Parathyroid adenoma (tissue), 2 donors: ENCODE results near the gene TEDC2.

Experiments
- H2AFZ ChIP-seq: fragments of 300-600 bp; sonication (generic); one replicate; pipeline ENCODE4 v1.7.0; 2017; ENCODE audit warnings: antibody characterized with exemption, mild to moderate bottlenecking
- H3K27ac ChIP-seq: fragments of 300-600 bp; sonication (generic); one replicate; pipeline ENCODE4 v1.7.0; 2017
- H3K27me3 ChIP-seq: fragments of 300-600 bp; sonication (generic); one replicate; pipeline ENCODE4 v1.7.0; 2017; ENCODE audit warnings: low read length; ENCODE audit not compliant: control insufficient read depth, insufficient read depth
- H3K36me3 ChIP-seq: fragments of 300-600 bp; sonication (generic); one replicate; pipeline ENCODE4 v1.7.0; 2017; ENCODE audit warnings: low read length; ENCODE audit not compliant: control insufficient read depth, insufficient read depth
- H3K4me1 ChIP-seq: fragments of 300-600 bp; sonication (generic); one replicate; pipeline ENCODE4 v1.7.0; 2017; ENCODE audit warnings: control low read depth
- H3K4me2 ChIP-seq: fragments of 300-600 bp; sonication (generic); one replicate; pipeline ENCODE4 v1.7.0; 2017; ENCODE audit warnings: low read length
- H3K4me3 ChIP-seq: fragments of 300-600 bp; sonication (generic); one replicate; pipeline ENCODE4 v1.7.0; 2017; ENCODE audit warnings: low read depth, low read length
- H3K79me2 ChIP-seq: fragments of 300-600 bp; sonication (generic); one replicate; pipeline ENCODE4 v1.7.0; 2017; ENCODE audit warnings: control low read depth
- H3K9ac ChIP-seq: fragments of 300-600 bp; sonication (generic); one replicate; pipeline ENCODE4 v1.7.0; 2017; ENCODE audit warnings: mild to moderate bottlenecking
- H3K9me3 ChIP-seq: fragments of 300-600 bp; sonication (generic); one replicate; pipeline ENCODE4 v1.7.0; 2017; ENCODE audit warnings: low read length; ENCODE audit not compliant: control insufficient read depth
- TF ChIP-seq, protein P1 (sequence below): fragments of 300-600 bp; sonication (generic); IDR thresholded peaks from one replicate; pipeline ENCODE4 v1.7.0; 2017; ENCODE audit warnings: antibody characterized with exemption, mild to moderate bottlenecking
- donor health status: primary hyperparathyroidism.

TEDC2 gene

DNA sequence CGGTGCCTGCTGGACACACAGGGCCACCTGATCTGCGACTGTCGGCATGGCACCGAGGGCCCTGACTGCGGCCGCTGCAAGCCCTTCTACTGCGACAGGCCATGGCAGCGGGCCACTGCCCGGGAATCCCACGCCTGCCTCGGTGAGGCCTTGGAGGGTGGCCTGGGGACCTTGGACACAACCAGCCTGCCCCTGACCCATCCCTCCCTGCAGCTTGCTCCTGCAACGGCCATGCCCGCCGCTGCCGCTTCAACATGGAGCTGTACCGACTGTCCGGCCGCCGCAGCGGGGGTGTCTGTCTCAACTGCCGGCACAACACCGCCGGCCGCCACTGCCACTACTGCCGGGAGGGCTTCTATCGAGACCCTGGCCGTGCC is 12.6 kb downstream of the TEDC2 start:
- H3K27me3 ChIP-seq = no peaks in the 10 kb centered on the region
- no peaks in the 10 kb centered on the region for H3K79me2 ChIP-seq
- H3K4me3 ChIP-seq = no peak overlapping the region
- no peak overlapping the region for H2AFZ ChIP-seq
- H3K9ac ChIP-seq = no peak overlapping the region
- no peak overlapping the region for H3K27ac ChIP-seq
- TF ChIP-seq, protein P1, sequence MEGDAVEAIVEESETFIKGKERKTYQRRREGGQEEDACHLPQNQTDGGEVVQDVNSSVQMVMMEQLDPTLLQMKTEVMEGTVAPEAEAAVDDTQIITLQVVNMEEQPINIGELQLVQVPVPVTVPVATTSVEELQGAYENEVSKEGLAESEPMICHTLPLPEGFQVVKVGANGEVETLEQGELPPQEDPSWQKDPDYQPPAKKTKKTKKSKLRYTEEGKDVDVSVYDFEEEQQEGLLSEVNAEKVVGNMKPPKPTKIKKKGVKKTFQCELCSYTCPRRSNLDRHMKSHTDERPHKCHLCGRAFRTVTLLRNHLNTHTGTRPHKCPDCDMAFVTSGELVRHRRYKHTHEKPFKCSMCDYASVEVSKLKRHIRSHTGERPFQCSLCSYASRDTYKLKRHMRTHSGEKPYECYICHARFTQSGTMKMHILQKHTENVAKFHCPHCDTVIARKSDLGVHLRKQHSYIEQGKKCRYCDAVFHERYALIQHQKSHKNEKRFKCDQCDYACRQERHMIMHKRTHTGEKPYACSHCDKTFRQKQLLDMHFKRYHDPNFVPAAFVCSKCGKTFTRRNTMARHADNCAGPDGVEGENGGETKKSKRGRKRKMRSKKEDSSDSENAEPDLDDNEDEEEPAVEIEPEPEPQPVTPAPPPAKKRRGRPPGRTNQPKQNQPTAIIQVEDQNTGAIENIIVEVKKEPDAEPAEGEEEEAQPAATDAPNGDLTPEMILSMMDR = no peak
- no peaks in the 10 kb centered on the region for H3K9me3 ChIP-seq
- H3K4me1 ChIP-seq = peaks cover 15% of the 10 kb centered on the region
- no peak overlapping the region for H3K4me2 ChIP-seq
- no peaks in the 10 kb centered on the region for H3K36me3 ChIP-seq

GRCh38 chr16:2472885-2473445 is 13.1 kb downstream of the TEDC2 start:
- Histone ChIP-seq H3K36me3 (no peaks in the 10 kb centered on the region), H2AFZ (no peak overlapping the region), H3K4me3 (no peak overlapping the region), H3K9ac (no peak overlapping the region), H3K4me2 (peak overlapping the region; percentile 66), H3K27me3 (no peaks in the 10 kb centered on the region), H3K27ac (no peak overlapping the region), H3K79me2 (no peaks in the 10 kb centered on the region), H3K9me3 (no peaks in the 10 kb centered on the region), H3K4me1 (peaks cover 15% of the 10 kb centered on the region)
- TF ChIP-seq, protein P1 = no peak

DNA sequence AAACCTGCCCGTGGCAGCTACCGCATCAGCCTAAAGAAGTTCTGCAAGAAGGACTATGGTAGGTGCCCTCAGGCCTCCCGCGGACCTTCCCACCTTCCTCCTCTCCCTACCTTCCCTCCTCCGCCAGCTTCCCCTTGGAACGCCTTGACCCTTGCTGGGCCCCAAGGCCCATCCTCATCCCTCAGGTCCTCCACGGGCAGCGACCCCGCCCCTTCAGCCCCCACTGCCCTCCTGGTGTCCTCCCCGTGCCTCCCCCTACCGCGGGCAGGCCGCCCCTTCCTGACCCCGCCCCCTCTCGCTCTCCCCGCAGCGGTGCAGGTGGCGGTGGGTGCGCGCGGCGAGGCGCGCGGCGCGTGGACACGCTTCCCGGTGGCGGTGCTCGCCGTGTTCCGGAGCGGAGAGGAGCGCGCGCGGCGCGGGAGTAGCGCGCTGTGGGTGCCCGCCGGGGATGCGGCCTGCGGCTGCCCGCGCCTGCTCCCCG is 13.6 kb downstream of the TEDC2 start:
- H3K79me2 ChIP-seq = no peaks in the 10 kb centered on the region
- no peaks in the 10 kb centered on the region for H3K27me3 ChIP-seq
- TF ChIP-seq, protein P1 = no peak
- peak overlapping the region; percentile 66 for H3K4me2 ChIP-seq
- H3K9me3 ChIP-seq = no peaks in the 10 kb centered on the region
- peaks cover 11% of the 10 kb centered on the region for H3K4me1 ChIP-seq
- peak overlapping the region; percentile 11 for H3K4me3 ChIP-seq
- no peaks in the 10 kb centered on the region for H3K36me3 ChIP-seq
- H3K9ac ChIP-seq = no peak overlapping the region
- peak overlapping the region; percentile 56 for H2AFZ ChIP-seq
- H3K27ac ChIP-seq = no peak overlapping the region

DNA sequence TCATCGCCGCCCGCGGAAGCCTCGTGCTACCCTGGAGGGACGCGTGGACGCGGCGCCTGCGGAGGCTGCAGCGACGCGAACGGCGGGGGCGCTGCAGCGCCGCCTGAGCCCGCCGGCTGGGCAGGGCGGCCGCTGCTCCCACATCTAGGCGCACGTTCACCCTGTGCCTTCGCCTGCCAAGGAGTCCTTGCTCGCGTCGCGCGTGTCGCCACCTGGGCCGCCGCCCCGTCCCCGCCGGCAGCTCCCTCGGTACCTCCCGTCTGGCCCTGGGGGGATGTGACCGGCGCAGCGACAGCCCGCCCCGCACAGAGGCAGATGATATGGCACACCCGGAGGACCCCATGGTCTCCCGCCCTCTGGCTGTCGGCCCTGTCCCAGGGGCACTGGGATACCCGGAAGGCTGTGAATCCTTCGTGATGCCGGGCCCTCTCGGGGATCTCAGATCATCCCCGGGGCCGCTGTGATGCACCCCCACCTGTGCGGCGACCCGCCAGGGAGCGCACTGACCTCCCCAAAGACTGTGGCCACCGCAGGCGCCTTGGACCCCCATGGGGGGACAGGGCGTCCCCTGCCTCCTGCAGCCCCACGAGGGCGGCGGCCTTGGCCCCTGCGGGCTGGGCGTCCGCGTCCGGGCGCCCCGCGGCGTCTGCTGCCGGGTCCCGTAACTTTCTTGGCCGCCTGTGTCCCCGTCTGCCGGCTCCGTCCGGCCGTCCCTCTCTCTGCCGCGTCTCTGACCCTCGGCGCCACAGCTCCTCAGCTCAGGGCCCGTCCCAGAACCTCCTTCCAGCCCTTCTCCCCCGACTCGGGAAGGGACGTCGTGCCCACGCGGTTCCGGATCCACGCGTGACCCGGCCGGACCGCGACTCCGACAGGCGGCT is 14.3 kb downstream of the TEDC2 start:
- H3K27ac ChIP-seq = peak overlapping the region; percentile 45
- peak overlapping the region; percentile 64 for H3K4me3 ChIP-seq
- no peaks in the 10 kb centered on the region for H3K9me3 ChIP-seq
- H2AFZ ChIP-seq = peak overlapping the region; percentile 91
- H3K36me3 ChIP-seq = no peaks in the 10 kb centered on the region
- H3K27me3 ChIP-seq = no peaks in the 10 kb centered on the region
- no peaks in the 10 kb centered on the region for H3K79me2 ChIP-seq
- TF ChIP-seq, protein P1 = peak; percentile 20
- peaks cover 6% of the 10 kb centered on the region for H3K4me1 ChIP-seq
- H3K9ac ChIP-seq = no peak overlapping the region
- peak overlapping the region; percentile 99 for H3K4me2 ChIP-seq
